ENCODE results near the gene CCNB1.
"Not testable (repeated sequence)": the region's sequence is repeated elsewhere in the genome, so short reads cannot be mapped to it uniquely, and the experiment has no call there.

CCNB1 gene

DNA sequence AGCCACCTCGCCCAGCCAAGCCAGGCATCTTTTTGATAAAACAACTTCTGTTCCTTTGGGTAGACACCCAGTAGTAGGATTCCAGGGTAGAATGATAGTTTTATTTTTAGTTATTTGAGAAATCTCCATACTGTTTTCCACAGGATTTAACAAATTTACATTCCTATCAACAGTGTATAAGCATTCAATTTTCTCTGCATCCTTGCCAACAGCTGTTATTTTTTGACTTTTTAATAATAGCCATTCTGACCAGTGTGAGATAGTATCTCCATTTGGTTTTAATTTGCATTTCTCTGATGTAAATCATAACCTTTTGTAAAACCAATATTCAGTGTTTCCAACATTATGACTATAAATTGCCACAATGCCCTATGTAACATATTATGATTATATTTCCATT lies 28.2 kb upstream of the CCNB1 start:
- H3K4me3 ChIP-seq (ENCODE audit: low read depth, low read length) = no peak overlapping the region
- TF ChIP-seq, protein P1, sequence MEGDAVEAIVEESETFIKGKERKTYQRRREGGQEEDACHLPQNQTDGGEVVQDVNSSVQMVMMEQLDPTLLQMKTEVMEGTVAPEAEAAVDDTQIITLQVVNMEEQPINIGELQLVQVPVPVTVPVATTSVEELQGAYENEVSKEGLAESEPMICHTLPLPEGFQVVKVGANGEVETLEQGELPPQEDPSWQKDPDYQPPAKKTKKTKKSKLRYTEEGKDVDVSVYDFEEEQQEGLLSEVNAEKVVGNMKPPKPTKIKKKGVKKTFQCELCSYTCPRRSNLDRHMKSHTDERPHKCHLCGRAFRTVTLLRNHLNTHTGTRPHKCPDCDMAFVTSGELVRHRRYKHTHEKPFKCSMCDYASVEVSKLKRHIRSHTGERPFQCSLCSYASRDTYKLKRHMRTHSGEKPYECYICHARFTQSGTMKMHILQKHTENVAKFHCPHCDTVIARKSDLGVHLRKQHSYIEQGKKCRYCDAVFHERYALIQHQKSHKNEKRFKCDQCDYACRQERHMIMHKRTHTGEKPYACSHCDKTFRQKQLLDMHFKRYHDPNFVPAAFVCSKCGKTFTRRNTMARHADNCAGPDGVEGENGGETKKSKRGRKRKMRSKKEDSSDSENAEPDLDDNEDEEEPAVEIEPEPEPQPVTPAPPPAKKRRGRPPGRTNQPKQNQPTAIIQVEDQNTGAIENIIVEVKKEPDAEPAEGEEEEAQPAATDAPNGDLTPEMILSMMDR (IDR thresholded peaks at IDR 0.05; ENCODE audit: low read depth, low read length) = no peak

DNA sequence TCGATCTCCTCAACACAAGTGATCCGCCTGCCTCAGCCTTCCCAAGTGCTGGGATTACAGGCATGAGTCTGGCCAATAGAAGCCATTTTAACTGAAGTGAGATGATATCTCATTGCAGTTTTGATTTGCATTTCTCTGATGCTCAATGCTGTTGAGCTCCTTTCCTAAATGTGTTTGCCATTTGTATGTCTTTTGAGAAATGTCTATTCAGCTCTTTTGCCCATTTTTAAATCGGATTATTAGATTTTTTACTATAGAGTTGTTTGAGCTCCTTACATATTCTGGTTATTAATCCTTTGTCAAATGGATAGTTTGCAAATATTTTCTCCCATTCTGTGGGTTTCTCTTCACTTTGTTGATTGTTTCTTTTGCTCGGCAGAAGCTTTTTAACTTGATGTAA lies 26.7 kb upstream of the CCNB1 start:
- not testable (repeated sequence) for H3K4me3 ChIP-seq (ENCODE audit: low read depth, low read length)

DNA sequence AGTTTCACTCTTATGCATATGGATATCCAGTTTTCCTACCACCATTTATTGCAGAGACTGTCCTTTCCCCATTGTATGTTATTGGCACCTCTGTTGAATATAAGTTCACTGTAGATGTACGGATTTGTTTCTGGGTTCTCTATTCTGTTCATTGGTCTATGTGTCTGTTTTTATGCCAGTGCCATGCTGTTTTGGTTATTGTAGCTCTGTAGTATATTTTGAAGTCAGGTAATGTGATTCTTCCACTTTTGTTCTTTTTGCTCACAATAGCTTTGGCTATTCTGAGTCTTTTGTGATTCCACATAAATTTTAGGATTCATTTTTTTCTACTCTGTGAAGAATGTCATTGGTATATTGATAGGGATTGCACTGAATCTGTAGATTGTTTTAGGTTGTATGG lies 26.1 kb upstream of the CCNB1 start:
- no peak overlapping the region for H3K4me3 ChIP-seq (ENCODE audit: low read depth, low read length)
- TF ChIP-seq, protein P1 (IDR thresholded peaks at IDR 0.05; ENCODE audit: low read depth, low read length) = no peak

GRCh38 chr5:69148576-69148975 lies 18.4 kb upstream of the CCNB1 start:
- H3K4me3 ChIP-seq (ENCODE audit: low read depth, low read length) = not testable (repeated sequence)

- H3K4me3 ChIP-seq (ENCODE audit: low read depth, low read length) = no peak overlapping the region
- TF ChIP-seq, protein P1 (IDR thresholded peaks at IDR 0.05; ENCODE audit: low read depth, low read length) = no peak
These were observed 17.8 kb upstream of the CCNB1 start for GRCh38 chr5:69148981-69149675.

DNA sequence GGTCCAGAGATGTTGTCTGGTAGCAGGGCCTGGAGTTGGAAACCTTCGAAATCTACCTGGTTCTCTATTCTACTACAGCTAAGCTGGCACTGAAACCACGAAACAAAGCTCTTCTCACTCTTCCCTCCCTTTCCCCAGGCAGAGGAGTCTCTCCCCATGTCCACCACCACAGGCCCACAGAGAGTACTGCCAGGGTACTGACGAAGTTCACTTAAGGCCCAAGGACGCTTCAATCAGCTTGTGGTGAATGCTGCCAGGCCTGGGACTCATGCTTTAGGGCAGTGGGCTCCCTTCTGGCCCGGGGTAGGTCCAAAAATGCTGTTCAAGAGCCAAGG lies 17.3 kb upstream of the CCNB1 start:
- H3K4me3 ChIP-seq (ENCODE audit: low read depth, low read length) = no peak overlapping the region
- TF ChIP-seq, protein P1 (IDR thresholded peaks at IDR 0.05; ENCODE audit: low read depth, low read length) = no peak

GRCh38 chr5:69152731-69153130 lies 14.2 kb upstream of the CCNB1 start:
- no peak overlapping the region for H3K4me3 ChIP-seq (ENCODE audit: low read depth, low read length)
- TF ChIP-seq, protein P1 (IDR thresholded peaks at IDR 0.05; ENCODE audit: low read depth, low read length) = no peak

- TF ChIP-seq, protein P1 (IDR thresholded peaks at IDR 0.05; ENCODE audit: low read depth, low read length) = no peak
- H3K4me3 ChIP-seq (ENCODE audit: low read depth, low read length) = no peak overlapping the region
These were observed 10.5 kb upstream of the CCNB1 start for GRCh38 chr5:69156456-69156855.

Data from WI38 (cell line).